Calu3 (cell line): Measurements from ENCODE around the gene TTLL5. TPM values are rescaled to one million over a fixed set of nuclear protein-coding genes. Genes with fewer than 3 reads are reported as not detected.

Experiments used
- BruUV-seq: library from RNA; stranded (reverse); fragments of 400-500 nt; replicated peaks from 2 replicates; lab custom pipeline; 2021; lab: Mats Ljungman, UMichigan
- CTCF ChIA-PET: fragments of 300-600 bp; sonication (Branson Sonifier 250); formaldehyde crosslinking; loops from one replicate; lab custom pipeline; 2022; ENCODE audit warnings: antibody characterized with exemption; lab: Charles Lee
- DNase-seq: peaks from one replicate; pipeline ENCODE4 v3.0.0; 2022
- H3K27ac Mint-ChIP-seq: one replicate; pipeline ENCODE4 v1.8.0; 2022; ENCODE audit warnings: mixed read lengths; ENCODE audit not compliant: unreplicated experiment
- H3K27me3 Mint-ChIP-seq: one replicate; pipeline ENCODE4 v1.8.0; 2022; ENCODE audit warnings: mixed read lengths; ENCODE audit not compliant: unreplicated experiment
- H3K36me3 Mint-ChIP-seq: one replicate; pipeline ENCODE4 v1.8.0; 2022; ENCODE audit warnings: mild to moderate bottlenecking, moderate library complexity, mixed read lengths; ENCODE audit not compliant: insufficient read depth, unreplicated experiment
- H3K4me1 Mint-ChIP-seq: one replicate; pipeline ENCODE4 v1.8.0; 2022; ENCODE audit warnings: mild to moderate bottlenecking, low read depth, mixed read lengths; ENCODE audit not compliant: unreplicated experiment
- H3K4me3 Mint-ChIP-seq: one replicate; pipeline ENCODE4 v1.8.0; 2022; ENCODE audit warnings: mild to moderate bottlenecking, low read depth, moderate library complexity, mixed read lengths; ENCODE audit not compliant: unreplicated experiment
- H3K9me3 Mint-ChIP-seq: one replicate; pipeline ENCODE4 v1.8.0; 2022; ENCODE audit warnings: low read depth, mixed read lengths; ENCODE audit not compliant: unreplicated experiment
- CTCF ChIP-seq: fragments of 200-600 bp; IDR thresholded peaks from one replicate; pipeline ENCODE4 v1.8.0; 2022; ENCODE audit warnings: antibody characterized with exemption; ENCODE audit not compliant: unreplicated experiment
- intact Hi-C: fragments of 100-400 bp; cut with micrococcal nuclease; formaldehyde crosslinking; loops from one replicate; pipeline ENCODE4 v1.10.0; 2022; ENCODE audit not compliant: unreplicated experiment
- total RNA-seq: library from RNA; stranded (reverse); gene quantifications from 2 replicates; pipeline ENCODE4 v1.2.3, GENCODE V29; 2022

The TTLL5 gene
- total RNA-seq, 1 experiment from 2014 or later, result 47.5 TPM

- no peak for DNase-seq
- no peaks in the 10 kb centered on the region for H3K36me3 Mint-ChIP-seq
- H3K9me3 Mint-ChIP-seq, result no peaks in the 10 kb centered on the region
- H3K4me1 Mint-ChIP-seq, result peaks cover 16% of the 10 kb centered on the region
- no peak overlapping the region for H3K4me3 Mint-ChIP-seq
- H3K27me3 Mint-ChIP-seq, result no peaks in the 10 kb centered on the region
- H3K27ac Mint-ChIP-seq, result no peak overlapping the region
- CTCF ChIA-PET, result no interaction called here
- intact Hi-C loops, result no loop called here
- no peak for TF ChIP-seq CTCF
- BruUV-seq, result no TSS peak
Measured at GRCh38 chr14:75857199-75857598, 196.2 kb downstream of the TTLL5 start.

DNA sequence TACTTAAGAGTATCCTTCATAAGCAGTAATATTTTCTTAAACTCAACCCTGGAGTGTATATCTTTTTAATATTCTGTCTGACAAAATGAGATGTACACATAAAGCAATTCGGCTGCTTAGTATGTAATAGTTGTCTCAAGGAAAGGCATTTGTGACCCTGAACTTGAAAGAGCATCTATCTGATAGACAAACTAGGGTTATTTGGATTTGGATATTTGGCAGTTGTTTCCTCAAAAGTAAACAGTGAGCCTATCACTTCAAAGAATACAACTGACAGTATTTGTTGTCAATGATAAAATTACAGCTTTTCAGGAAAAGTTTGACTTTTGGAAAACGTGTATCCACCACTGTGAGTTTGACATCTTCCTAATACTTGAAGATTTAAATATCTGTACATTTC lies 197.3 kb downstream of the TTLL5 start:
- Mint-ChIP-seq H3K27me3 (no peaks in the 10 kb centered on the region), H3K9me3 (no peaks in the 10 kb centered on the region), H3K27ac (no peak overlapping the region), H3K4me3 (no peak overlapping the region), H3K36me3 (no peaks in the 10 kb centered on the region), H3K4me1 (peaks cover 16% of the 10 kb centered on the region)
- no TSS peak for BruUV-seq
- DNase-seq, result no peak
- intact Hi-C loops, result no loop called here
- no peak for TF ChIP-seq CTCF
- CTCF ChIA-PET, result no interaction called here

GRCh38 chr14:75859746-75860145 lies 198.7 kb downstream of the TTLL5 start:
- intact Hi-C loops, result no loop called here
- CTCF ChIA-PET, result no interaction called here
- no peak overlapping the region for H3K4me3 Mint-ChIP-seq
- H3K27me3 Mint-ChIP-seq, result no peaks in the 10 kb centered on the region
- no peak for DNase-seq
- H3K4me1 Mint-ChIP-seq, result peaks cover 16% of the 10 kb centered on the region
- BruUV-seq, result no TSS peak
- no peak for TF ChIP-seq CTCF
- no peaks in the 10 kb centered on the region for H3K9me3 Mint-ChIP-seq
- no peaks in the 10 kb centered on the region for H3K36me3 Mint-ChIP-seq
- H3K27ac Mint-ChIP-seq, result no peak overlapping the region

DNA sequence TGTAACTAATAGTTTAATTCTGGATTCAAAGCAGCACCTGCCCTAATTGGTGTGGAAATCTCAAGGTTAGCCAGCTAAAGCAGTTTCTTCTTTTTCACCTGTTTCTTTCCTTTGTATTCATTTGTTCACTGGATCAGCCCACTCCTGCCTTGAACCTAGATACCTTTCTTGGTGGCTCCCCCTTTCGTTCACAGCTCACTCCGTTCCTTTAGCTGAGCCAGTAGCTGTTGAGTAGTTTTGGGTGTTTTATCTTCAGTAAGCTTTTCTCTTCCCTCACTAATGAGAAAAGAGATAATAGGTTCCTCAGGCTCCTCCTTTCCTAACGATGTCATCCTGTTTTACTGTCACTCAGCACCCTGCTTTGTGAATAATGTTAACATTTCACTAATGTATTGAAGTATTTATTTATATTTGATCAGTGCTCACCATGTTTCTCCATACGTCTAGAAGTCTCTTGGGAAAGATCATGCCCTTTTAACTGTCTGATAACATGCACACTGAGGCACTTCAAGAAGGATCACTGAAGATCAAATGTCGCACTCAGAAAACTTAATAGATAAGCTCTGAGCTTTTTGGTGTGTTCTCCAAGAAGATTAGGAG lies 199.6 kb downstream of the TTLL5 start:
- Mint-ChIP-seq H3K36me3 (no peaks in the 10 kb centered on the region), H3K4me3 (no peak overlapping the region), H3K27me3 (no peaks in the 10 kb centered on the region), H3K4me1 (peaks cover 16% of the 10 kb centered on the region), H3K9me3 (no peaks in the 10 kb centered on the region), H3K27ac (no peak overlapping the region)
- DNase-seq, result no peak
- CTCF ChIA-PET, result no interaction called here
- intact Hi-C loops, result no loop called here
- no TSS peak for BruUV-seq
- TF ChIP-seq CTCF, result no peak
